Cardiac septum (tissue), 1 donor: ENCODE data around the gene POLR2L. TPM values are rescaled to one million over a fixed set of nuclear protein-coding genes. Genes with fewer than 3 reads are reported as not detected.

ENCODE experiments used
- DNase-seq: peaks from one replicate; pipeline ENCODE4 v3.0.0-alpha.2; 2020; ENCODE audit warnings: low spot score
- intact Hi-C: fragments of 100-400 bp; cut with DNase I; formaldehyde crosslinking; loops from one replicate; pipeline ENCODE4 v1.14.0; 2022
- total RNA-seq: library from RNA; stranded (reverse); fragmentation: NEBNext Ultra II Directional; extraction: Animal tissue kit (Norgen Biotek cat#: 25700); gene quantifications from one replicate; pipeline ENCODE4 v1.2.1, GENCODE V29; 2021
- donor health status: DM: no; HTN: no; CAD: no.

Gene POLR2L
- total RNA-seq, 1 donor from 2014 or later: 202 TPM

DNA sequence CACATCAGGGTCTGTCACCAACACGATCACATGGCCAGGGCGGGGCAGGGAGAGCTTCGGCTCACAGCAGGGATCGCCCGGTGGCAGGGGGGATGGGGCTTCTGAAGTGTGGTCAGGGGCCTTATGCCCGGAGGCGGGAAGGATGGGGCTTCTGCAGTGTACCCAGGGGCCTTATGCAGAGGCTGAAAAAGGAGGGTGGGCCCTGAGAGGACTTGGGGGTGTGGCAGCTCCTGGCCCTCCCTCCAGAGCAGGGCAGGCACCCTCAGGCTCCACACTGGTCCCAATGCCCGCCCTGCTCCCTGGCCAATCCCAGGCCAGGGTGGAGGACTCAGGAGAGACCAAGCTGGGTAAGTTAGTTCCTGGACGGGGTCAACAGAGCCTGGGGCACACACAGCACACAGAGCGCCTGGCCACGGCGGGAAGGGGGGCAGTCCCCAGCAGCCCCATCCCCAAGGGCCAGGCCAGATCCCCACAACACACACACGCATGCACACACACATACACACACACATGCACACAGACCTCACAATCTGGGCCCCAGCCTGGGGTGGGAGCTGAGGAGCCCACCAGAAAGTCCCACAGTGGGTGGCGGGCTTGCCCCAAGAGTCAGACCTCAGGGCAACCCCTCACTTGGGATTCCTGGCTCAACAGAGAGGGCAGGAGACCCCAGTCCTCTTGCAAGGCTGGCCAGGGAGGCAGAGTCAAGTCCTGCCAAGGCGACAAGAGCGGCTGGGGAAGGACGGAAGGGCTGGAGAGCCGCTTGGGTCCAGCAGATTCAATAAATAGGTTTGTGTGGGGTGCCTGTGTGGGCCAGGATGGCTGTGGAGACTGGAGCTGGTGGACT lies 51.4 kb downstream of the POLR2L start:
- DNase-seq: no peak
- intact Hi-C loops: no loop called here

DNA sequence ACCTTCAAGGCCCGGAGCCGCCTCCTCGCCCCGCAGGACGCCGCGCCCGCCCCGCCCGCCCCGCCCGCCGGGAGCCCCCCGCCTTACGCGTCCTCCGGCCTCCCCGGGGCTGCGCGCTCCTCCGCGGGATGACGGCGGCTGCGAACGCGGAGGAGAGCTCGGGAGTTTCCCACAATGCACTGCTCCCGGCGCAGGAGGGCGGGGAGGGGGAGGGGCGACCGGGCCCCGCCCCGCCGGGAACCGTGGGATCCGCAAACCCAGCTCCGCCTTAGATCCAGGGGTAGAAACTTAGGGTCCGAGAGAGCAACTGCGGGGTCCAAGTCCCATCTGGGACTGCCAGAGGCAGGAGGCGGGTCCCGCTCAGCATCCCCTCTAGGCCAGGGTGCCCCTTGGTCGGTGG lies 52.4 kb downstream of the POLR2L start, which contains the start of gene CEND1:
Gene CEND1 (minus strand): TSS at position 148 of the 400 bp plus-strand sequence. CDS start 1,514 bp downstream, outside the sequence.
- intact Hi-C loops: no loop called here
- DNase-seq: no peak

Other genes starting within 250 kb of the POLR2L start
- gene IRF7, start 226.6 kb downstream of the POLR2L start, total RNA-seq: 9.7 TPM
- gene CDHR5, start 217.6 kb downstream of the POLR2L start, total RNA-seq: not detected
- not detected for gene SCT, start 215.3 kb downstream of the POLR2L start, total RNA-seq
- gene DRD4, start 205.3 kb downstream of the POLR2L start, total RNA-seq: 0.81 TPM
- 21.3 TPM for gene DEAF1, start 147.3 kb downstream of the POLR2L start, total RNA-seq
- gene TMEM80, start 146.7 kb downstream of the POLR2L start, total RNA-seq: 15.5 TPM
- gene EPS8L2, start 136.3 kb downstream of the POLR2L start, total RNA-seq: 2.3 TPM
- gene TALDO1, start 95.1 kb downstream of the POLR2L start, total RNA-seq: 92.4 TPM
- 38.7 TPM for gene GATD1, start 65.0 kb downstream of the POLR2L start, total RNA-seq
- 0.65 TPM for gene CEND1, start 52.4 kb downstream of the POLR2L start, total RNA-seq
- gene SLC25A22, start 44.2 kb downstream of the POLR2L start, total RNA-seq: 4.7 TPM
- 12.1 TPM for gene PIDD1, start 37.3 kb downstream of the POLR2L start, total RNA-seq
- gene RPLP2, start 32.6 kb downstream of the POLR2L start, total RNA-seq: 781 TPM
- gene PNPLA2, start 23.6 kb downstream of the POLR2L start, total RNA-seq: 209 TPM
- gene CRACR2B, start 14.6 kb downstream of the POLR2L start, total RNA-seq: 12.2 TPM
- 625 TPM for gene CD151, start 9.6 kb downstream of the POLR2L start, total RNA-seq
- 27.9 TPM for gene TSPAN4, start 323 bp upstream of the POLR2L start, total RNA-seq
- gene CHID1, start 68.3 kb upstream of the POLR2L start, total RNA-seq: 63.7 TPM
- gene AP2A2, start 83.3 kb upstream of the POLR2L start, total RNA-seq: 40.3 TPM
- not detected for gene MUC6, start 194.2 kb upstream of the POLR2L start, total RNA-seq
- gene MUC2, start 232.3 kb upstream of the POLR2L start, total RNA-seq: 0.03 TPM